K562 (cell line): ENCODE data around the gene SELENOO. TPM values are rescaled to one million over a fixed set of nuclear protein-coding genes. Genes with fewer than 3 reads are reported as not detected.

ENCODE experiments used
- ATAC-seq: fragments of 200-7000 bp; cut with Tn5 transposase; 3 replicates; pipeline ENCODE4 v1.9.1; 2020; ENCODE audit warnings: moderate library complexity
- BruUV-seq: library from RNA; stranded (reverse); fragments of 400-500 nt; replicated peaks from 2 replicates; lab custom pipeline; 2021; lab: Mats Ljungman, UMichigan
- CTCF ChIA-PET: fragments of 300-600 bp; formaldehyde crosslinking; extraction: SDS; loops from one replicate; lab custom pipeline; 2021; ENCODE audit warnings: low intra/inter-chr PET ratio; lab: Yijun Ruan, JAX
- POLR2A ChIA-PET: fragments of 300-600, 350-650 bp; sonication (Branson Sonifier 250); formaldehyde crosslinking; extraction: SDS; loops from one replicate; lab custom pipeline; 2021; ENCODE audit warnings: antibody characterized with exemption, inconsistent platforms; lab: Yijun Ruan, JAX
- DNase-seq, 4 experiments: peaks; one replicate each; pipeline versions ENCODE4 v3.0.0 to v3.0.0-alpha.2; 2011 to 2018; ENCODE audit warnings: low spot score in 3 of 4, mixed read lengths in 3 of 4; ENCODE audit errors: extremely low read depth in 1 of 4
- FAIRE-seq: peaks from 2 replicates; lab custom pipeline; 2011; peaks lifted over from hg19 to GRCh38; lab: Jason Lieb, UNC
- H2AFZ ChIP-seq: 2 replicates; pipeline ENCODE4 v1.6.0; 2011; ENCODE audit warnings: low read depth, low read length, control low read depth, inconsistent platforms
- H3K27ac ChIP-seq: fragments of 200-600 bp; 3 replicates; pipeline ENCODE4 v1.8.0; 2011; ENCODE audit warnings: low read depth, mild to moderate bottlenecking, control low read depth, inconsistent platforms, low read length, moderate library complexity, mixed read lengths; ENCODE audit errors: extremely low read depth
- H3K27me3 ChIP-seq, 2 experiments: fragments of 300-600 bp in 1 of 2; 2 replicates in 1 of 2; 3 replicates in 1 of 2; pipeline versions ENCODE4 v1.6.0 to v1.8.0; 2011; ENCODE audit warnings: inconsistent platforms in 2 of 2, low read length in 2 of 2, mild to moderate bottlenecking in 1 of 2, mixed read lengths in 1 of 2, moderate library complexity in 1 of 2; ENCODE audit not compliant: control insufficient read depth in 2 of 2, insufficient read depth in 2 of 2
- H3K36me3 ChIP-seq: fragments of 300-600 bp; 3 replicates; pipeline ENCODE4 v1.8.0; 2011; ENCODE audit warnings: mild to moderate bottlenecking, low read length, inconsistent platforms; ENCODE audit not compliant: control insufficient read depth, insufficient read depth
- H3K4me1 ChIP-seq, 2 experiments: fragments of 200-600 bp in 1 of 2; replicated peaks in 1 of 2; 2 replicates in 1 of 2; 3 replicates in 1 of 2; pipeline versions ENCODE4 v1.5.1 to v1.8.0; 2011; ENCODE audit warnings: inconsistent platforms in 2 of 2, low read length in 2 of 2, mild to moderate bottlenecking in 1 of 2, mixed read lengths in 1 of 2, moderate library complexity in 1 of 2; ENCODE audit not compliant: control insufficient read depth in 2 of 2, insufficient read depth in 2 of 2
- H3K4me2 ChIP-seq: 2 replicates; pipeline ENCODE4 v1.6.1; 2011; ENCODE audit warnings: low read length, control low read depth, inconsistent platforms, mixed read lengths; ENCODE audit not compliant: insufficient read depth
- H3K4me3 ChIP-seq: fragments of 200-600 bp; sonication (generic), shearing (Covaris generic); 2 replicates; pipeline ENCODE4 v1.5.1; 2016; ENCODE audit warnings: control low read depth, inconsistent platforms
- H3K79me2 ChIP-seq: fragments of 200-600 bp; 3 replicates; pipeline ENCODE4 v1.8.0; 2011; ENCODE audit warnings: low read length, inconsistent platforms; ENCODE audit not compliant: control insufficient read depth, insufficient read depth
- H3K9ac ChIP-seq, 2 experiments: 2 replicates each; pipeline versions ENCODE4 v1.6.0 to v1.6.1; 2011; ENCODE audit warnings: low read depth in 2 of 2, low read length in 2 of 2, control low read depth in 1 of 2, inconsistent platforms in 1 of 2, mild to moderate bottlenecking in 1 of 2, mixed read lengths in 1 of 2; ENCODE audit not compliant: insufficient read depth in 1 of 2
- H3K9me1 ChIP-seq: one replicate; pipeline ENCODE4 v1.6.0; 2011; ENCODE audit warnings: inconsistent platforms, mild to moderate bottlenecking, low read length, moderate library complexity; ENCODE audit not compliant: control insufficient read depth, insufficient read depth
- H3K9me3 ChIP-seq: replicated peaks from 2 replicates; pipeline ENCODE4 v1.5.1; 2011; ENCODE audit warnings: low read depth, low read length, inconsistent platforms; ENCODE audit not compliant: control insufficient read depth, insufficient read depth
- H4K20me1 ChIP-seq: replicated peaks from 2 replicates; pipeline ENCODE4 v1.6.1; 2011; ENCODE audit warnings: low read length, inconsistent platforms, mixed read lengths; ENCODE audit not compliant: control insufficient read depth, insufficient read depth
- C11orf30 ChIP-seq: fragments of 450-650 bp; IDR thresholded peaks from 2 replicates; pipeline ENCODE4 v1.6.1; 2016; ENCODE audit warnings: low read depth, mild to moderate bottlenecking
- ZNF507 ChIP-seq: conservative IDR thresholded peaks from 2 replicates; pipeline ENCODE4 v1.6.1; 2017; ENCODE audit warnings: missing genetic modification characterization, missing compliant biosample characterization
- WGBS: fragments of 100-300 bp; shearing (Covaris generic); methylation state at CpG from one replicate; pipeline ENCODE4 v1.1.6; 2016; ENCODE audit warnings: low coverage, mixed read lengths; ENCODE audit not compliant: insufficient coverage; ENCODE audit errors: missing lambda C conversion rate; 5-methylcytosine and 5-hydroxymethylcytosine counted together
- in situ Hi-C: fragments of 300-500 bp; cut with MboI; formaldehyde crosslinking; loops from 4 replicates; pipeline ENCODE4 v1.15.0; 2018; ENCODE audit warnings: inconsistent platforms, mixed read lengths
- intact Hi-C: fragments of 100-400 bp; cut with micrococcal nuclease; formaldehyde crosslinking; loops from 2 replicates; pipeline ENCODE4 v1.14.2; 2022
- polyA plus RNA-seq, 8 experiments: library from polyadenylated mRNA; depleted of rRNA in 4 of 8; stranded (reverse) in 5 of 8; unstranded in 3 of 8; fragments of >200 nt; fragmentation: Nextera tagmentation in 2 of 8; fragmentation: Illumina TruSeq in 1 of 8; extraction: Ambion mirVana in 2 of 8; extraction: Trizol in 1 of 8; gene quantifications; 2 replicates each; pipeline versions ENCODE4 v1.2.1 to v1.2.3, GENCODE V29; 2011 to 2014; ENCODE audit warnings: inconsistent platforms in 1 of 8, missing spikeins in 1 of 8
- total RNA-seq, 7 experiments: library from RNA; depleted of rRNA in 6 of 7; stranded (reverse); fragments of >200 nt in 6 of 7; fragmentation: Illumina TruSeq in 2 of 7; extraction: Trizol in 2 of 7; gene quantifications; 2 replicates each; pipeline versions ENCODE4 v1.2.1 to v1.2.3, GENCODE V29; 2011 to 2021; ENCODE audit warnings: low replicate concordance in 1 of 7
- TF ChIP-seq, protein P1 (sequence below): sonication (generic); formaldehyde crosslinking; IDR thresholded peaks from 2 replicates; pipeline ENCODE4 v1.8.0; 2022; ENCODE audit warnings: mild to moderate bottlenecking, missing genetic modification reagents
- TF ChIP-seq, protein P2 (sequence below): sonication (generic); formaldehyde crosslinking; IDR thresholded peaks from 2 replicates; pipeline ENCODE4 v1.9.0; 2022; ENCODE audit warnings: mild to moderate bottlenecking, missing genetic modification reagents
- TF ChIP-seq, protein P3 (sequence below): fragments of 450-650 bp; IDR thresholded peaks from 2 replicates; pipeline ENCODE4 v1.7.1; 2018; ENCODE audit warnings: mild to moderate bottlenecking, low read depth; ENCODE audit not compliant: partially characterized antibody

Gene SELENOO
- total and polyA plus RNA-seq, 9 of the 15 experiments (the other 6 are each of a cell fraction or from before 2014, with no cell fraction given) = 0.37 to 24.9 (median 8.3) TPM

DNA sequence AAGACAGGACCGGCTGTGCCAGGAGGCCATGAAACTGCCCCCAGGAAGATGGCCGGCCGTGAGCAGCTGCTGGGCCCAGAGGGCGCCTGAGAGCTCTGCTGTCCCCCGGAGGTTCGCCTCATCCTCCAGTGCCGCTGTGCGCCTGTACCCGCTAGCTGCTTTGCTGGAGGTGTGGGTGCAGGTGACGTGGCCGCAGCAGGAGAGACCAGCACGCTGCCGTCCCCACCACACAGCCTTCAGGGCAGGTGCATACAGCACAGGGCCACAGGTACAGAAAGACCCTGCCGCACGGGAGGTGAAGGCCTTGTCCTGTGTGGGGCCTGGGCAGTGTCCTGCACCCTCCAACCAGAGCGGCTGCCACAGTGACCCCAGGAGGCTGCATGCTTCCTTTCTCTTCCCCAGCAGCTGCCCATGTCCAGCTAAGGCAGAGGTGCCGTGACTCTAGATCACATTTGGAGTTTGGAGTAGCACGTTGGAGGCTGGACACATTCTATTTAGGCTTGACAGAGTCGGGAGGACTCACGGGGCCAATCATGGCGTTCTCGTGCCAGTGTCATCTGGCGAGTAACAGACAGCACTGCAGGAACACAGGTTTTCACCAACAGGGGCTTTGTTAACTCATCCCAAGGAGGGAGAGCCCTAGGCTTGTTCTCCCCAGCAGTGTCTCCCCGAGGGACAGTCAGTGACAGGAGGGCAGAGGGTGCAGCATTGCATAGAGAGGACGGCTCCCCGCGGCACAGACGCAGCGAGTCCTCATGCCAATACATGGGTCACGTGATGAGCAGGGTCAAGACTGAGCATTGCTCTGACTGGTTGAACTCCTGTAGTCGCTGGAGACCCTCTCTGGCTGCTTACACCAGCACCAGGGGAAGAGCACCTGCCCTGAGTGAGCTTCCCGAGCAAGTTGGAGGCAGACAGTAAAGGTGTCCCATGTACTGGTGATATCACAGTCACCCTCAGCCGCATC lies 49.0 kb upstream of the SELENOO start (continued):
- TF ChIP-seq, protein P1, sequence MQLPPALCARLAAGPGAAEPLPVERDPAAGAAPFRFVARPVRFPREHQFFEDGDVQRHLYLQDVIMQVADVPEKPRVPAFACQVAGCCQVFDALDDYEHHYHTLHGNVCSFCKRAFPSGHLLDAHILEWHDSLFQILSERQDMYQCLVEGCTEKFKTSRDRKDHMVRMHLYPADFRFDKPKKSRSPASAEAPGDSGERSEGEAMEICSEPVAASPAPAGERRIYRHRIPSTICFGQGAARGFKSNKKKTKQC (CRISPR knock-in tag) = no peak
- TF ChIP-seq ZNF507 (tag) = no peak
- TF ChIP-seq, protein P2, sequence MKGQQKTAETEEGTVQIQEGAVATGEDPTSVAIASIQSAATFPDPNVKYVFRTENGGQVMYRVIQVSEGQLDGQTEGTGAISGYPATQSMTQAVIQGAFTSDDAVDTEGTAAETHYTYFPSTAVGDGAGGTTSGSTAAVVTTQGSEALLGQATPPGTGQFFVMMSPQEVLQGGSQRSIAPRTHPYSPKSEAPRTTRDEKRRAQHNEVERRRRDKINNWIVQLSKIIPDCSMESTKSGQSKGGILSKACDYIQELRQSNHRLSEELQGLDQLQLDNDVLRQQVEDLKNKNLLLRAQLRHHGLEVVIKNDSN (CRISPR knock-in tag) = 0 out of 2 replicates have a peak, but pooled peaks have one; percentile 15

DNA sequence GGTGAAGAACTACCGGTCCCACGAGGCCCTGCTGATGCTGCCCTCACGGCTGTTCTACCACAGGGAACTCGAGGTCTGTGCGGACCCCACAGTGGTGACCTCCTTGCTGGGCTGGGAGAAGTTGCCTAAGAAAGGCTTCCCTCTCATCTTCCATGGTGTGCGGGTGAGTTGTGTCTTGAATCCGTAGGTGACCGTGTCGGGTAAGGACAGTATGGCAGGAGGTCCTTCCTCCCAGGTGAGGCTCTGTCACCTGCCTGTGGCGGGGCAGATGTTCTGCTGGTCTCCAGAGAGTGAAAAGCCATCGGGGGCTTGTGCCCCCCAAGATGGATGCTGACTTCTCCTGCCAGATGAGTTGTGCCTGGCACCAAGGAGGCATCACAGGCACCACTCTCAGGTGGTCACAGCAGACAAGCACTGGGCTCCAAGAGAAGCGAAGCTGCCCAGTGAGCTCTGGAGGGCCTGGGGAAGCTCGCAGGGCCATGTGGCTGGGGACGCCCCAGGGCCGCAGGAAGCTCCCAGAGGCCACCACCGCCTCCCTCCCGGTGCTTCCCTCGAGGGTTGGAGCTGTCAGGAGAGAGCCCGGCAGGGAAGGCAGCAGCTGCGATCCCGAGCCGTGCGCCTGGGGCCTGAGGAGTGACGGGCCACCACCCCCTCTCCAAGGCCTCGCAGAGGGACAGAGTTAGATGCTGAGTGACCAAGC lies 47.6 kb upstream of the SELENOO start:
- in situ Hi-C loops (no loop called here), intact Hi-C loops (no loop called here)
- H3K9me1 ChIP-seq = no peaks in the 10 kb centered on the region
- no peaks in the 10 kb centered on the region for H3K36me3 ChIP-seq
- no peak overlapping the region for H2AFZ ChIP-seq
- no peak overlapping the region for H3K4me3 ChIP-seq
- ATAC-seq (no peak), DNase-seq (no peak), FAIRE-seq (no peak)
- H3K79me2 ChIP-seq = no peaks in the 10 kb centered on the region
- peak; percentile 5; the same call in 1 of the 2 replicates for TF ChIP-seq C11orf30
- TF ChIP-seq, protein P3, sequence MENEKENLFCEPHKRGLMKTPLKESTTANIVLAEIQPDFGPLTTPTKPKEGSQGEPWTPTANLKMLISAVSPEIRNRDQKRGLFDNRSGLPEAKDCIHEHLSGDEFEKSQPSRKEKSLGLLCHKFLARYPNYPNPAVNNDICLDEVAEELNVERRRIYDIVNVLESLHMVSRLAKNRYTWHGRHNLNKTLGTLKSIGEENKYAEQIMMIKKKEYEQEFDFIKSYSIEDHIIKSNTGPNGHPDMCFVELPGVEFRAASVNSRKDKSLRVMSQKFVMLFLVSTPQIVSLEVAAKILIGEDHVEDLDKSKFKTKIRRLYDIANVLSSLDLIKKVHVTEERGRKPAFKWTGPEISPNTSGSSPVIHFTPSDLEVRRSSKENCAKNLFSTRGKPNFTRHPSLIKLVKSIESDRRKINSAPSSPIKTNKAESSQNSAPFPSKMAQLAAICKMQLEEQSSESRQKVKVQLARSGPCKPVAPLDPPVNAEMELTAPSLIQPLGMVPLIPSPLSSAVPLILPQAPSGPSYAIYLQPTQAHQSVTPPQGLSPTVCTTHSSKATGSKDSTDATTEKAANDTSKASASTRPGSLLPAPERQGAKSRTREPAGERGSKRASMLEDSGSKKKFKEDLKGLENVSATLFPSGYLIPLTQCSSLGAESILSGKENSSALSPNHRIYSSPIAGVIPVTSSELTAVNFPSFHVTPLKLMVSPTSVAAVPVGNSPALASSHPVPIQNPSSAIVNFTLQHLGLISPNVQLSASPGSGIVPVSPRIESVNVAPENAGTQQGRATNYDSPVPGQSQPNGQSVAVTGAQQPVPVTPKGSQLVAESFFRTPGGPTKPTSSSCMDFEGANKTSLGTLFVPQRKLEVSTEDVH = no peak
- H4K20me1 ChIP-seq = peaks cover 5% of the 10 kb centered on the region; the same call in 1 of the 2 replicates
- H3K4me2 ChIP-seq = no peak overlapping the region
- H3K27ac ChIP-seq = no peak overlapping the region
- H3K9ac ChIP-seq = no peak overlapping the region
- POLR2A ChIA-PET = no interaction called here
- H3K9me3 ChIP-seq = no peaks in the 10 kb centered on the region
- WGBS = 34% methylated on average over 10 of the region's 25 CpGs
- CTCF ChIA-PET = no interaction called here
- BruUV-seq = no TSS peak
- H3K4me1 ChIP-seq = peaks cover 2 to 30% of the 10 kb centered on the region in 2 experiments; a peak in 4 of 5 replicates
- peaks cover 4 to 34% of the 10 kb centered on the region in 2 experiments; a peak in 4 of 5 replicates for H3K27me3 ChIP-seq
